ENCODE results near the gene SPANXN4.

SPANXN4 gene, protein sequence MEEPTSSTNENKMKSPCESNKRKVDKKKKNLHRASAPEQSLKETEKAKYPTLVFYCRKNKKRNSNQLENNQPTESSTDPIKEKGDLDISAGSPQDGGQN

DNA sequence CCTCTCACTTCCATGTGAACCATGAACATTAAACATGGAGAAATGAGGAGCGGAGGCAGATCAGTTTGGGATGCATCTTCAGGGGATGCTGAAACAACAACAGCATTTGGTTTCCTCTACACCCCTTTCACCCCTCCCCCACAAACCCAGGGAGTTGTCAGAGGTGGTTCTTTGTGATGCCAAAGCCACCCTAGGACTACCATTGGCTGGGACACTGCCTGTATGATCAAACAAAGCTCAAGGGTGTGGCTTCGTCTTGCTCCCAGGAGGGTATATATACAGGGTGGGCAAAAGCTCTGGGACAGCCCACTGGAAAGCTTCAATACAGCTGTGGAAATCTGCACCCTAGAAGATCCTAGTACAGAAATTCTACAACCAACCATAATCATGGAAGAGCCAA is at the start of gene SPANXN4:
Gene SPANXN4, plus strand, starts transcription at position 301 of the 400 bp plus-strand sequence. Its CDS starts 87 bp downstream, at position 388.
- TF ChIP-seq, protein P1, sequence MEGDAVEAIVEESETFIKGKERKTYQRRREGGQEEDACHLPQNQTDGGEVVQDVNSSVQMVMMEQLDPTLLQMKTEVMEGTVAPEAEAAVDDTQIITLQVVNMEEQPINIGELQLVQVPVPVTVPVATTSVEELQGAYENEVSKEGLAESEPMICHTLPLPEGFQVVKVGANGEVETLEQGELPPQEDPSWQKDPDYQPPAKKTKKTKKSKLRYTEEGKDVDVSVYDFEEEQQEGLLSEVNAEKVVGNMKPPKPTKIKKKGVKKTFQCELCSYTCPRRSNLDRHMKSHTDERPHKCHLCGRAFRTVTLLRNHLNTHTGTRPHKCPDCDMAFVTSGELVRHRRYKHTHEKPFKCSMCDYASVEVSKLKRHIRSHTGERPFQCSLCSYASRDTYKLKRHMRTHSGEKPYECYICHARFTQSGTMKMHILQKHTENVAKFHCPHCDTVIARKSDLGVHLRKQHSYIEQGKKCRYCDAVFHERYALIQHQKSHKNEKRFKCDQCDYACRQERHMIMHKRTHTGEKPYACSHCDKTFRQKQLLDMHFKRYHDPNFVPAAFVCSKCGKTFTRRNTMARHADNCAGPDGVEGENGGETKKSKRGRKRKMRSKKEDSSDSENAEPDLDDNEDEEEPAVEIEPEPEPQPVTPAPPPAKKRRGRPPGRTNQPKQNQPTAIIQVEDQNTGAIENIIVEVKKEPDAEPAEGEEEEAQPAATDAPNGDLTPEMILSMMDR (IDR thresholded peaks at IDR 0.05; ENCODE audit: low read depth, low read length), result no peak
- DNase-seq (ENCODE audit: extremely low read depth, low read depth), result no peak

- TF ChIP-seq, protein P1 (IDR thresholded peaks at IDR 0.05; ENCODE audit: low read depth, low read length), result no peak
- DNase-seq (ENCODE audit: extremely low read depth, low read depth), result no peak
Measured at GRCh38 chrX:142977128-142977914, 48.4 kb upstream of the SPANXN4 start.

DNA sequence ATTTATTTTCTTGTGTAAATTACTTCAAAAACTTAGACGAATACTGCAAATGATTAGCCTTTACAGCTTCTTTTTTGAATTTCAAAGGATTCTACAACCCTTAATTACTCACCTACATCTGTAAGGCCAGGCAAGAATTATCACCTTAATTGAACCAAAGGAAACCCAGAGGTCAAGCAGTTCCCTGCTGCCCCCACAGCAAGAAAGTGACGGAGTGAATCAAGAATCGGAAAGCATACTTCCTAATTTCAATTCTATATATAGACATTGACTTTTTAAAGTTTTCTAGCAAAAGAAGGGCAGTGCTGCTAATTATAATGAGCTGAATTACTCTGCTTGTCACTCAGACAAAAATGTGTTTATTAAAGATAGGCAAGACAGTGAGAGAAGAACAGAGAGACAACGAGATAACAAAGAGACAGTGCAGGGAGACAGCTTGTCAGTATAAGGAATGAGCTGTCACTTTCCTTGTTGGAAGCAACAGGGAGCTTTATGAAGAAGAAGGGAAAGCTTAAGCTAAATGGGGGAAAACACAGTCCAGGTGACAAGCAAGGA is 47.5 kb upstream of the SPANXN4 start:
- DNase-seq (ENCODE audit: extremely low read depth, low read depth), result no peak
- TF ChIP-seq, protein P1 (IDR thresholded peaks at IDR 0.05; ENCODE audit: low read depth, low read length), result no peak

DNA sequence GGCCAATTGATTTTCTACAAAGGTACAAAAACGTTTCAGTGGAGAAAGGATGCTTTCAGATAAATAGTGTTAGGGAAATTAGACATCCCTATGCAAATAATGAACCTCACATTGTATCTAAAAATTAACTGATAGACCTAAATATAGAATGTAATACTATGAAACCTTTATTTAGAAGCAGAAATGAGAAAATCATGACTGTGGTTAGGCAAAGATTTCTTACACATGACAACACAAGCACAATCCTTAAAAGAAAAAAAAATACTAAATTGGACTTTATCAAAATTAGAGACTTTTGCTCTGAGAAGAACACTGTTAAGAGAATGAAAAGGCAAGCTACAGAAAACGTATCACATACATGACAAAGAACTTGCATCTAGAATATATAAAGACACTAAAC is 43.0 kb upstream of the SPANXN4 start:
- DNase-seq (ENCODE audit: extremely low read depth, low read depth), result no peak
- TF ChIP-seq, protein P1 (IDR thresholded peaks at IDR 0.05; ENCODE audit: low read depth, low read length), result no peak

GRCh38 chrX:142994988-142995387 is 30.7 kb upstream of the SPANXN4 start:
- DNase-seq (ENCODE audit: extremely low read depth, low read depth), result no peak
- TF ChIP-seq, protein P1 (IDR thresholded peaks at IDR 0.05; ENCODE audit: low read depth, low read length), result no peak

DNA sequence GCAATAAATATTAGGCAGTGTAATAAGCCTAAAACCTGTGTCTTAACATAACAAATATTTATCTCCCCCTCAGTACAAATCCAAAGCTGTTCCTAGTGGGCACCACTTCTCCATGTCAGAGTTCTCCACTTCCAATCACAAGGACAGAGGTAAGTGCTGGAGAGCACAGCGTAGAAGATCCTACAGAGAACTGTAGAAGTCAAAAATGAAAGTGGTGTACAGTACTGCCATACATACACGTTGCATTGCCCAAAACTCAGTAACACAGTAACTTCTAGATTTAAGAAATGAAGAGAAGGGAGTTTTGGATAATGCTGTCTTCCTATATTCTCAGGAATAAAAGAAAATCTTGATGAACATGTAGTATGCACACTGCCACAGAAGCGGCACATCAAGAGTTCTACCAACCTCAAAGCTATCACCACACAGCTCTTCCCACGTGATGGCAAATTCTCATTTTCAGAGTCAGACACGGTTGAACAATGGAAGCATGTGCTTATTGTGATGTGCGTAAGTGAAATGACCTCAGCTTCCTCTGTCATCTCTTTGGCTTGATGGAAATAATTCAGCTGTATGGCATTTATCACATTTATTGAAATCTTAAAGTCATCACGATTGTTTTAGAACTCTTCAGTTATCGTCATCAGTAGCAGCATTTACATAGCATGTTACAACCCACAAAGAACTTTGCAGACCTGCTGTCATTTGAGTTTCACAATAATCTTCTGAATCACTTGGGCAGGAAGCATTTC is 27.1 kb upstream of the SPANXN4 start:
- TF ChIP-seq, protein P1 (IDR thresholded peaks at IDR 0.05; ENCODE audit: low read depth, low read length), result no peak
- no peak for DNase-seq (ENCODE audit: extremely low read depth, low read depth)

All from AG09319 (cell line).